Fibroblast of peridontal ligament (primary cell): ENCODE measurements around the gene HHATL.

Experiments used
- DNase-seq: peaks from one replicate; pipeline ENCODE4 v3.0.0-alpha.2; 2010; ENCODE audit errors: extremely low read depth

HHATL gene

DNA sequence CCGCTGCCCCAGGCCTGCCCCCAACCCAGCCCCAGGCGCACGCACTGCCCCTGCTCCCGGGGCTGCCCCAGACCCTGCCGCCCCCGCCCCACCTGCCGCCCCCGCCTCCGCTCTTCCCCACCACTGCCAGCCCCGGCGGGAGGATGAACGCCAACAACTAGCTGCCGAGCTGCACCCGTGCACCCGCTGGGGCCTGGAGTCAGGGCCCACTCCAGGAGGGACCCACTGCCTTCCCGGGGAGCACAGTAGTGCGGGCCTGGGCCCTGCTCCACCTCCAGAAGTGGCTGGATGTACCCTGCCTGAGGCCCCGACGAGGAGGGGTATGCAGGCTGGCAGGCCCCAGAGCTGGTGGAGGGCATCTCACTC lies 38.2 kb downstream of the HHATL start:
- no peak for DNase-seq

DNA sequence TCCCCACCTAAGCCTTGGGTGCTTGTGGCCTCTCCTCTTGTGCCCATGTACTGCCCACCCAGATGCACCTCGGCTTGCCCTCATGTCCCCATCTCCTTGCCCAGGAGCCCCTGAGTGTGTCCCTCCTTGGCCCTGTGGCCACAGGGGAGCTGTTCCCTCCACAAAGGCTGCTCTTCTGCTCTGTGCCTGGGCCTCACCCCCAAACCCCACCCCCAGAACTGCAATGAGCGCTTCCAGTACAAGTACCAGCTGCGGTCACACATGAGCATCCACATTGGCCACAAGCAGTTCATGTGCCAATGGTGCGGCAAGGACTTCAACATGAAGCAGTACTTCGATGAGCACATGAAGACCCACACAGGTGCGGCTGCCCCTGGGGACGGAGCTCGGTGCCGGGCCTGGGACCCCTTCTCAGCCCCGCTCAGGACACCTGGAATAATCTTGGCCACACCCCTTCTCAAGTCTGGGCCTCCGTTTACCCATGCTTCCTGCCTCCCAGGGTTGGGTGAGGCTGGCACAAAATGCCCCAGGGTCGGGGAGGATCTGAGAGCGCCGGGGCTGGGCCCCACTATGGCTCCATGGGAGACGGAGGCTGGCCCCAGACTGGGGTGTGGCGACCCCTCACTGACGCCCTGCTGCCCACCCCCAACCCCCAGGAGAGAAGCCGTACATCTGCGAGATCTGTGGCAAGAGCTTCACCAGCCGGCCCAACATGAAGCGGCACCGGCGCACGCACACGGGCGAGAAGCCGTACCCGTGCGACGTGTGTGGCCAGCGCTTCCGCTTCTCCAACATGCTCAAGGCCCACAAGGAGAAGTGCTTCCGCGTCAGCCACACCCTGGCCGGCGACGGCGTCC lies 38.8 kb downstream of the HHATL start:
- no peak for DNase-seq

DNA sequence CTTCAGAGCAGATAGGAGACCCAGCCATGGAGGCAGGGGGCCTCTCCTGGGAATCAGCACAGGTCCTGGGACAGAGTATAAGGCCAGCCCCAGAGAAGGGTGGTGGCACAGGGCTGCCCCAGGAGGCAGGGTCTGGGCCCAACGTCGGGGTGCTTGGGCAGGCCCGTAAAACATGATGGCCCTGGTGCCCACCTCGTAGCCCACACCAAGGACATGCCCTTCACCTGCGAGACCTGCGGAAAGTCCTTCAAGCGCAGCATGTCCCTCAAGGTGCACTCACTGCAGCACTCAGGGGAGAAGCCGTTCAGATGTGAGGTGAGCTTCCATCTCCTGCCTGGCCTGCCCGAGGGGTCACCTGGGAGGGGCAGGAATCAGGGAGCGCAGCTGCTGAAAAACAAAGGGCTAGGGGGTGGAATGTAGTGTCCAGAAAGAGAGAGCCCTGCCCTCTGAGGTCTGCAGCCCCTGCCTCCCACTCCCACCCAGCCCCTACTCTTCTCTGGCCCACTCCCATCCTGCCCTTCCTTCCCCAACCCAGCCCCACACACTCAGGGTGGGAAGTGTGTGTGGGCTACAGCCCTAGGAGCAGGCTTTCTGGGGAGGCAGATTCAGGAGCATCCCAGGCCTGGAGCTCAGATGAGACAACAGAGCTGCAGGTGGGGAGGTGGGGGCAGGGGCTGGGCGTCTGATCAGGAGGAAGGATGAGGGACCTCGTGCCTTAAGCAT lies 39.6 kb downstream of the HHATL start:
- DNase-seq = no peak

DNA sequence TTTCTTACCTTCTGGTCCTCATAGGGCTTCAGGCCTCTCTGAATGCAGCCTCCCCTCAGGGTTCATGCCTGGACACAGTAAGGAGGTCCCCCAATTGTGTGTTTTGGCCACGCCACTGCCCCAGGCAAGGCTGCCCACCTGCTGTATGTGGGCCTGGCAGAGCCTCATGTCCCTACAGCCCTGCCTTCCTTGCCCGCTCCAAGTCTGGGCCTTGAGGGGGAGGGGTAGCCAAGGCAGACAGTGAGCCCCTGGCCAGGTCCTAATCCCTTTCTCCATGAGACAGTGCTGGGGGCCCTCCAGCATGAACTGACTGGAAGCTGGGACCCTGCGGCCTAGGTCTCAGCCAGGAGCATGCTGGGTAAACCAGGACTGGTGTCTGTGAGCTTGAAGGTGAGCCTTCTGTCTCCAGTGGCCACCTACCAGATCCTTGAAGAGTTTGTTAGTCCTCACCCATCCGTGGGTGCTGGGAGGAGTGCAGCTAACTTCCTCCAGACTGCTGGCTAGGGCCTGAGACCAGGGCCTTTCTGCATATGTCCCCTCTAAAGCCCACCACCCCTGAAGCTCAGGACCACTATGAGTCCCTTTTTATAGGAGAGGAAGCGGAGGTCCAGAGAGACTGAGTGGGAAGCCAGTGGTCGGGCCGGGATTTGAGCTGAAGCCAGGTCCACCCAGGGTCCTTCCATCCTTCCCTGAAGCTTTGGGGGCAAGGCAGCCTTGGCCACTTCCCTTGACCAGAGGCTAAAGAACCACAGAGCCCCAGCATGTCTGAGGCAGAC lies 40.4 kb downstream of the HHATL start:
- DNase-seq = no peak

DNA sequence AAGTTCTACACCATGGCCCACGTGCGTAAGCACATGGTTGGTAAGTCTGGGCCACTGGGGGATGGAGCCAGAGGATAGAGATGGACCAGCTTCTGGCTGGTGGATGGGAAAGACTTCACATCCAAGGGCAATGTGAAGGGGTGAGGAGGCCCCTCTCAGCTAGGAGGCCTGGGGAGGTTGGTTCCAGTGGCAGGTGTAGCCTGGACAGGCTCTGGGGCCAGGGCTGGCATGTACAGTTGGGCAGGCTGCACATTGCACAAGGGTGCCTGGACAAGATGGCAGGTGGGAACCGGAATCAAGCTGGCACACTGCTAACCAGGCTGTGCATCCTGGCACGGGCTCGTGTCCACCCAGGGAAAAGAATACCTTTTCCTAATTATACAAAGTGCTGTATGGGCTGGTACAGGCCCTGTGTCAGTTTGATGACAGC lies 41.0 kb downstream of the HHATL start:
- no peak for DNase-seq

- no peak for DNase-seq
These were observed 41.7 kb downstream of the HHATL start for GRCh38 chr3:42660898-42661297.

DNA sequence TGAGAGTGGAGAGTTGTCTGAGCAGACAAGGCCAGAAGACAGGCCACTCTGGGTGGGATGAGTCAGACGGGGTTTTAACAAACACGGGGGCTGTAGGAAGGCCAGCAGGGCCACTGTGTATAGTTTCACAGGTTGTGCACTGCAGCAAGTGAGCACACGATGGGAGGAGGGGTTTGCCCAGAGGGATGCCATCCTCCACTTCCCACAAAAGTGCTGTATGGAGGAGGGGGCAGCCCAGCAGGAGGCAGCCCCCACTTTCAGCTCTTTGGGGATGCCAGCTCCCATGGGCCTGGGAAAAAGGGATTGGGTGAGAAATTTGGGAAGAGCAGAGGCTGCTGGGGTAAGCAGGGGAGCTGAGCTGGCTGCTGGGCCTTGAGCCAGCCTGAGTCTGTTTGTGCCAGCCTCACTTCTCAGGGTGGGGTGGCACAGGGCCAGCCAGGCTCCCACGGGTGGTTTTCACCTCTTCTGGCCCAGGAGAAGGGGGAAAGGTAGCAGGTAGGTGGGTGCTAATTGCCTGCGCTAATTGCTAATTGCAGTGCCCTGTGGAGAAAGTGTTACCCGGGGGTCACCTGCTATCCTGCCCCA lies 42.4 kb downstream of the HHATL start:
- DNase-seq = no peak

DNA sequence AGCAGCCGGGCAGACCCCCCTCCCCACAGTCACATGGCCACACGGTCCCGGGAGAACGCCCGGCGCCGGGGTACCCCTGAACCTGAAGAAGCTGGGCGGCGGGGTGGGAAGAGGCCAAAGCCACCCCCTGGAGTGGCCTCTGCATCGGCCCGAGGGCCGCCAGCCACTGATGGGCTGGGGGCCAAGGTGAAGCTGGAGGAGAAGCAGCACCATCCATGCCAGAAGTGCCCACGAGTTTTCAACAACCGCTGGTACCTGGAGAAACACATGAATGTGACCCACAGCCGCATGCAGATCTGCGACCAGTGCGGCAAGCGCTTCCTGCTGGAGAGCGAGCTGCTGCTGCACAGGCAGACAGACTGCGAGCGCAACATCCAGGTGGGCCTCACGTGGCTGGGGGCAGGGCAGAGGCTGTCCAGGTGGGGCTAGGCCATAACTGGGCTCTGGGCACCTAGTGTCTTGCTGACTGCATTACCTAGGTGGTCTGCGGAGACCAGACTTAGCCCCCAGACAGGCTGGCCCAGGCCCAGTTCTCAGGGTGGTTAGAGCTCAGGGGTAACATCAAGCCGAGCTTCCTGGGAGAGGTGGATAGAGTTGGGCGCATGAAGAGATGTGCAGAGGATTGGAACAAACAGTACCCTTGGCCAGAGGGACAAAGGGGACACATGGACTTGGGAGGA lies 43.0 kb downstream of the HHATL start:
- no peak for DNase-seq

DNA sequence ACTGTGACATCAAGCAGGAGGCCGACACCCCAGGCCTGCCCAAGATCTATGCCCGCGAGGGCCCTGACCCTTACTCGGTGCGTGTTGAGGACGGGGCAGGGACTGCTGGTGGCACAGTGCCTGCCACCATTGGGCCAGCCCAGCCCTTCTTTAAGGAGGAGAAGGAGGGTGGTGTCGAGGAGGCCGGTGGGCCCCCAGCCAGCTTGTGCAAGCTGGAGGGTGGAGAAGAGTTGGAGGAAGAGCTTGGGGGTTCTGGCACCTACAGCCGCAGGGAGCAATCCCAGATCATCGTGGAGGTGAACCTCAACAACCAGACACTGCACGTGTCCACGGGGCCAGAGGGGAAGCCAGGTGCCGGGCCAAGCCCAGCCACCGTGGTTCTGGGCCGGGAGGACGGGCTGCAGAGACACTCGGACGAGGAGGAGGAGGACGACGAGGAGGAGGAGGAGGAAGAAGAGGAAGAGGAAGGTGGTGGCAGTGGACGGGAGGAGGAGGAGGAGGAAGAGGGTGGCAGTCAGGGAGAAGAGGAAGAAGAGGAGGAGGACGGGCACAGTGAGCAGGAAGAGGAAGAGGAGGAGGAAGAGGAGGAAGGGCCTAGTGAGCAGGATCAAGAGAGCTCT lies 43.7 kb downstream of the HHATL start:
- DNase-seq = no peak

- DNase-seq = no peak
These were observed 44.4 kb downstream of the HHATL start for GRCh38 chr3:42658091-42658770.

- no peak for DNase-seq
These were observed 44.9 kb downstream of the HHATL start for GRCh38 chr3:42657675-42658074.

DNA sequence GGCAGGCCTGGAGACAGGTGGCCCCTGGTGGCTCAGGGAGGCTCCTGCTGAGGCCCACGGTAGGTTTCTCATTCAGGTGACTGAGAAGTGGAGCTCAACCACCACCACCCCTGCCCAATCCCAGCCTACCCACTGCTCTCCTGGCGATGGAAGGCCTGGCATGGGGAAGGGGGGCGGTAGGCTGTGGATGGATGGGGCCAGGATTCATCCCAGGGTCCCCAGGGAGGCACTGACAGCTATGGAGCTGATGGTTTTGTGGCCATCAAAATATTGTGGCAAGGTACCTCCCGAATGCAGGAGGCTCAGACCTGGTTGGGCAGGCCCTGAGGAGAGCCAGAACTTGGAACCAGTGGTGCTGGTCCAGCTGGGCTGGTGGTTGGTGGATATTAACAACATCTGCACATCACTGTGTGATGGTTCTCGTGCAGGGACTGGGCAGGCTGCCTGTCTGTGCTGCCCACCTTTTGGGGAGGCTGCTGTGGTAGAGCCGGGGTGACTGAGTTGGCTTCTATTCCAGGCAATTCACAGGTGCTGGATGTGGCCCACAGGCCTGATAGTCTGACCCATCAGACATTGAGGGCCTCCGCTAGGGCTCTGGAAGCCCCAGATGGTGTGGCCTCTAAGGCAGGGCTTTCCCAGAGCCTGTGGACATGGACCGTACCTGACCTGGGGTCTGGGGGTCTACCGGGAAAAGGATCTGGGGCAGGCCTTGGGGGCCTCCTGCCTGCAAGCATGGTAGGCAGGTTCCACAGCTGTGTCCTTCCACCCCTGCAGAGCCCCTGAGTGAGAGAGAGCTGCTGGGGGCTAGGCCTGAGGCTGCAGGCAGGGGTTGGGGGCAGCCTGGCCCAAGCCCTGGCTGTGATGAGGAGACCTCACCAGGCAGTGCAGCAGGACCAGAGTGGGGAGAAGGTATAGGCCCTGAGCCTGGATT lies 45.7 kb downstream of the HHATL start:
- DNase-seq = no peak

- DNase-seq = peak; percentile 29
These were observed 46.5 kb downstream of the HHATL start for GRCh38 chr3:42655980-42656679.

GRCh38 chr3:42655331-42655888 lies 47.2 kb downstream of the HHATL start:
- no peak for DNase-seq

DNA sequence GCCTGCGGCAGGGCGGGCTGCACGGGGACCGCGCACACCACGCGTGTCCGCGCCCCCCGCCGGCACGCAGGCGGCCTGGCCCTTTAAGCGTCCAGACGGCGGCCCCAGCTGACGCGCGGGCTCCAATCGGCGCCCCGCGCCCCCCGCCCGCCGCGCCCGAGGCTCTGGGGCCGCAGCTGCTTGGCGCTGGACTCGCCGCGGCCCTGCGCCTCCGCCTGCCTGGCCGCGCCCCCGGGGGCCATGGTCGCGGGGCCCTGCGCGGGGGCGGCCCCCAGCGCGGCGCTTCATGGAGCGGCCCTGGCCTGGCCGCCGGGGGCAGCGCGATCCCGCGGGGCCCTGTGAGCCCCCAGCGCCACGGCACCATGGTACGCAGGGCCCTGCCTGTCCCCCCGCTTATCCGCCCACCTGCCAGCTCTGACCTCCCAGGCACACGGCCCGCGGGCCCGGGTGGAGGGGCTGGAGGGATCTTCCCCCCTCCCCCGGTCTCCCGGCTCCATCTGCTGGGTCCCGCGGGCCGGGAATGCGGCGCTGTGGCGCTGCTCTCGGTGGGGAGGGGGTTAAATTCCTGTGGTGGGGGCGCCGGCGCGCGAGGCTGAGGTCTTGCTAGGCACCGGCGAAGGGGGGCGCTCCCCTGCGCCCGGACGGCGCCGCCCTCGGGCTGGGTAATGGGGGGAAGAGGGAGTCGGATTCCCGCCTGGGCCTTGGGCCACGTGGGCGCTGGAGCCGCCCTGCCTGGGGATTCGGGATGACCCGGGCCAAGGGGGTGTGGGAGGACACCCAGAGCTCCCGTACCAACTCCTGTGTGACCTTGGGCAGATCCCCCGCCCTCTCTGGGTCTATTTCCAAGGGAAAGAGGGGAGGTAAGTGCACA lies 48.0 kb downstream of the HHATL start:
- DNase-seq = peak; percentile 45

- DNase-seq = peak; percentile 26
These were observed 48.9 kb downstream of the HHATL start, which contains the start of gene ZBTB47 for GRCh38 chr3:42653560-42654330. Gene ZBTB47 (plus strand): TSS chr3:42653697. CDS start chr3:42658356, 4,659 bp downstream.

DNA sequence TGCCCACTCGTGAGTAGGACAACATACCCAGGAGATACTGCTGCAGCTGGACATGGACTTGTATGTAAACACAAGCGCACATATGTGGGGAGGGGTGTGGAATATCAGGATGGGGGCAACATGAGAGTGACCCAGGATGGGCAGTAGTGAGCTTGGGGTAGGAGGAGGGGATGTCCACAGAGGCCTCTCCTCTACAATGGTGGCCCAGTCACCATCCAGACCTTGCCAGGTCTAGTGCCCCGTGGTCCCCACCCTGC lies 49.4 kb downstream of the HHATL start:
- no peak for DNase-seq
